NCI-H2227 treated with DMSO at 0.1 percent for 48 hours (cell line): ENCODE measurements around the gene CHRNE.
"Not testable (repeated sequence)": the region's sequence is repeated elsewhere in the genome, so short reads cannot be mapped to it uniquely, and the experiment has no call there.

Experiments
- DNase-seq: peaks from one replicate; lab custom pipeline; 2025; lab: John Stamatoyannopoulos, UW

The CHRNE gene

GRCh38 chr17:4887581-4887980, 15.3 kb downstream of the CHRNE start:
- DNase-seq: no peak

GRCh38 chr17:4886830-4887229, 16.1 kb downstream of the CHRNE start:
- no peak for DNase-seq

- no peak for DNase-seq
Observed at GRCh38 chr17:4884489-4884888, 18.4 kb downstream of the CHRNE start.

GRCh38 chr17:4881761-4882555, 20.9 kb downstream of the CHRNE start:
- DNase-seq: no peak

- no peak for DNase-seq
Observed at GRCh38 chr17:4880857-4881256, 22.0 kb downstream of the CHRNE start.

- DNase-seq: no peak
Observed at GRCh38 chr17:4879601-4880000, 23.3 kb downstream of the CHRNE start.

- no peak for DNase-seq
Observed at GRCh38 chr17:4877089-4877488, 25.8 kb downstream of the CHRNE start.

GRCh38 chr17:4872786-4873185, 30.1 kb downstream of the CHRNE start:
- DNase-seq: no peak

- no peak for DNase-seq
Observed at GRCh38 chr17:4870855-4871254, 32.0 kb downstream of the CHRNE start.

- not testable (repeated sequence) for DNase-seq
Observed at GRCh38 chr17:4869058-4869998, 33.6 kb downstream of the CHRNE start.

- DNase-seq: not testable (repeated sequence)
Observed at GRCh38 chr17:4867535-4867934, 35.4 kb downstream of the CHRNE start.

GRCh38 chr17:4863321-4863720, 39.6 kb downstream of the CHRNE start:
- DNase-seq: no peak

GRCh38 chr17:4862720-4863119, 40.2 kb downstream of the CHRNE start:
- DNase-seq: no peak

GRCh38 chr17:4861052-4861451, 41.8 kb downstream of the CHRNE start:
- no peak for DNase-seq

- no peak for DNase-seq
Observed at GRCh38 chr17:4860651-4861050, 42.2 kb downstream of the CHRNE start.

- DNase-seq: no peak
Observed at GRCh38 chr17:4859816-4860625, 42.9 kb downstream of the CHRNE start.

- DNase-seq: no peak
Observed at GRCh38 chr17:4858882-4859260, 44.0 kb downstream of the CHRNE start.

GRCh38 chr17:4858068-4858881, 44.6 kb downstream of the CHRNE start:
- DNase-seq: no peak

- not testable (repeated sequence) for DNase-seq
Observed at GRCh38 chr17:4857347-4857746, 45.6 kb downstream of the CHRNE start.

- DNase-seq: no peak
Observed at GRCh38 chr17:4856937-4857314, 46.0 kb downstream of the CHRNE start.

- no peak for DNase-seq
Observed at GRCh38 chr17:4856271-4856936, 46.5 kb downstream of the CHRNE start.
